ENCODE data around the gene SRF. TPM values are rescaled to one million over a fixed set of nuclear protein-coding genes. Genes with fewer than 3 reads are reported as not detected.

Gene SRF
- total and polyA plus RNA-seq, 2 donors (not counting 1 experiment from before 2014, with no cell fraction given): 21.7 to 22.7 TPM

DNA sequence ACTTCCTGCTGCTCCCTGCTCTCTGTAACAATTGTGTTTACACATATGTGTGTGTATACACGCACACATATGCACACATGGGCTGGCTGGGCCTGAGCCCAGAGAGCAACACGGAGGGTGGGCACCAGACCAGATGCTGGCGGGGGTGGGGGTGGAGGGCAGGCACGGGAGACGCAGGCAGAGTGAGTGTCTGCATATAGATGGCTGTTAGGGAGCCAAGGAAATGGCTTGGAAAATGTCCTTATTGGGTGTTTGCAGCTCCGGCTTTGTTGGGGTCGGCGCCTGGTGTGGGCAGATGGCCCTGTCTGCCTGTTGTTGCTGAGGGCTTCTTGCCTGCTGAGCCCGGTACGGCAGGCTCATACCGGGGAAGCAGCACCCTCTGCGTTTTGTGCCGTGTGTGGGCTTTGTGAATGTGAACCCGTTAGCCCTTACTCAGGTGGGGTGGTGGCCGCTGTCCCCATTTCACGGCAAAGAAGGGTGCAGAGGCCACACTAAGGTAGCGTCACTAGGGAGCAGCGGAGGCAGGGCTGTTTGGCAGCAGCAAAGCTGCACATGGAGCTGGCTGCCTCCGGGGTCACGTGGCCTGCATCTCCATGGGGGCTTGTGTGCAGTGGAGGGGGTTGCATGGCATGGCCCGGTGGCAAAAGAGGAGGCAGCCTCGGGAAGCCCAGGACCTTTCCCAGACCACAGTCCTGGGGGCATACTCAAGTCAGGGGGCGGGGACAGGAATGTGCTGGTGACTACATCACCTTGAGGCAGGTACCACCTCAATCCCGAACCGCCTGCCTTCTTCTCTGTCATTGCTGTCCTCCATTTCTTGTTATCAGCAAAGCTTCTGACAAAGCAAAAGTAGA, 47.4 kb upstream of the SRF start:
- TF ChIP-seq CTCF (IDR thresholded peaks at IDR 0.05): no peak
- no peak for TF ChIP-seq EZH2 (IDR thresholded peaks at IDR 0.05; ENCODE audit: borderline replicate concordance, insufficient read depth, low read depth, low read length, poor library complexity, severe bottlenecking)
- no peak overlapping the region for H3K4me3 Mint-ChIP-seq
- Histone ChIP-seq H3K4me1 (ENCODE audit: control insufficient read depth in 2 of 2, insufficient read depth in 2 of 2, low read length in 2 of 2) (no peaks in the 10 kb centered on the region), H3K4me2 (replicated peaks; ENCODE audit: low read depth, low read length, poor library complexity, severe bottlenecking) (no peak overlapping the region), H3K36me3 (replicated peaks in 1 of 2; ENCODE audit: control extremely low read depth in 1 of 2, control insufficient read depth in 1 of 2, extremely low read depth in 1 of 2, insufficient read depth in 2 of 2, low read length in 1 of 2) (no peaks in the 10 kb centered on the region), H3K27ac (ENCODE audit: low read length in 2 of 2) (no peak overlapping the region), H3K9me3 (ENCODE audit: control extremely low read depth in 1 of 3, control insufficient read depth in 2 of 3, insufficient read depth in 1 of 3, low read length in 2 of 3) (no peaks in the 10 kb centered on the region), H2AFZ (ENCODE audit: insufficient read depth, low read depth, low read length, poor library complexity, severe bottlenecking) (no peak overlapping the region), H4K20me1 (ENCODE audit: control insufficient read depth, insufficient read depth, low read length, poor library complexity, severe bottlenecking) (no peaks in the 10 kb centered on the region), H3K9ac (ENCODE audit: low read length) (no peak overlapping the region), H3K27me3 (replicated peaks in 1 of 4; ENCODE audit: control extremely low read depth in 1 of 4, control insufficient read depth in 3 of 4, insufficient read depth in 4 of 4, low read length in 3 of 4) (no peaks in the 10 kb centered on the region), H3K4me3 (ENCODE audit: control extremely low read depth in 1 of 5, extremely low read depth in 1 of 5, insufficient read depth in 1 of 5, low read depth in 2 of 5, low read length in 4 of 5) (no peak overlapping the region), H3K79me2 (ENCODE audit: control insufficient read depth, insufficient read depth, low read length) (no peaks in the 10 kb centered on the region)
- H3K9me3 Mint-ChIP-seq (ENCODE audit: insufficient read depth): no peaks in the 10 kb centered on the region
- H3K27ac Mint-ChIP-seq: no peak overlapping the region
- DNase-seq (no peak), ATAC-seq (ENCODE audit: low read depth) (no peak)
- H3K4me1 Mint-ChIP-seq: no peaks in the 10 kb centered on the region
- POLR2A ChIA-PET: interaction anchor here (0.6 kb wide), 1 partner anchor 353 kb away, joined by 4 read pairs; no protein-coding TSS in a partner anchor
- CTCF ChIA-PET: interaction anchor here (1.6 kb wide), 1 partner anchor 20 kb away, joined by 4 read pairs; no protein-coding TSS in a partner anchor
- H3K27me3 Mint-ChIP-seq: no peaks in the 10 kb centered on the region
- intact Hi-C loops (cut with micrococcal nuclease): no loop called here
- 94% methylated on average over 24 of the region's 25 CpGs for WGBS (ENCODE audit: insufficient coverage)

GRCh38 chr6:43124481-43124880, 46.6 kb upstream of the SRF start:
- WGBS (ENCODE audit: insufficient coverage): 97% methylated on average over 5 of the region's 6 CpGs
- H3K4me3 Mint-ChIP-seq: no peak overlapping the region
- Histone ChIP-seq H3K4me2 (replicated peaks; ENCODE audit: low read depth, low read length, poor library complexity, severe bottlenecking) (no peak overlapping the region), H3K9me3 (ENCODE audit: control extremely low read depth in 1 of 3, control insufficient read depth in 2 of 3, insufficient read depth in 1 of 3, low read length in 2 of 3) (no peaks in the 10 kb centered on the region), H3K36me3 (replicated peaks in 1 of 2; ENCODE audit: control extremely low read depth in 1 of 2, control insufficient read depth in 1 of 2, extremely low read depth in 1 of 2, insufficient read depth in 2 of 2, low read length in 1 of 2) (no peaks in the 10 kb centered on the region), H3K27me3 (replicated peaks in 1 of 4; ENCODE audit: control extremely low read depth in 1 of 4, control insufficient read depth in 3 of 4, insufficient read depth in 4 of 4, low read length in 3 of 4) (no peaks in the 10 kb centered on the region), H4K20me1 (ENCODE audit: control insufficient read depth, insufficient read depth, low read length, poor library complexity, severe bottlenecking) (no peaks in the 10 kb centered on the region), H2AFZ (ENCODE audit: insufficient read depth, low read depth, low read length, poor library complexity, severe bottlenecking) (no peak overlapping the region), H3K27ac (ENCODE audit: low read length in 2 of 2) (no peak overlapping the region), H3K9ac (ENCODE audit: low read length) (no peak overlapping the region), H3K79me2 (ENCODE audit: control insufficient read depth, insufficient read depth, low read length) (no peaks in the 10 kb centered on the region), H3K4me1 (ENCODE audit: control insufficient read depth in 2 of 2, insufficient read depth in 2 of 2, low read length in 2 of 2) (no peaks in the 10 kb centered on the region), H3K4me3 (ENCODE audit: control extremely low read depth in 1 of 5, extremely low read depth in 1 of 5, insufficient read depth in 1 of 5, low read depth in 2 of 5, low read length in 4 of 5) (no peak overlapping the region)
- POLR2A ChIA-PET: interaction anchor here (0.6 kb wide), 1 partner anchor 353 kb away, joined by 4 read pairs; no protein-coding TSS in a partner anchor
- no peaks in the 10 kb centered on the region for H3K27me3 Mint-ChIP-seq
- no peak overlapping the region for H3K27ac Mint-ChIP-seq
- CTCF ChIA-PET: interaction anchor here (0.6 to 1.6 kb wide), 2 partner anchors 19 to 1092 kb away, joined by 4 to 6 read pairs; partner anchors contain the start of gene MYMX
- H3K4me1 Mint-ChIP-seq: no peaks in the 10 kb centered on the region
- intact Hi-C loops (cut with micrococcal nuclease): no loop called here
- ATAC-seq (ENCODE audit: low read depth) (no peak), DNase-seq (no peak)
- no peak for TF ChIP-seq CTCF (IDR thresholded peaks at IDR 0.05)
- TF ChIP-seq EZH2 (IDR thresholded peaks at IDR 0.05; ENCODE audit: borderline replicate concordance, insufficient read depth, low read depth, low read length, poor library complexity, severe bottlenecking): no peak
- H3K9me3 Mint-ChIP-seq (ENCODE audit: insufficient read depth): no peaks in the 10 kb centered on the region

Measured in B cell (primary cell).